Measurements from ENCODE around the gene MMP17.

- TF ChIP-seq CHD1 (IDR thresholded peaks at IDR 0.05; ENCODE audit: low read depth, low read length) = no peak
- no peak for TF ChIP-seq CTCF (conservative IDR thresholded peaks at IDR 0.05; ENCODE audit: low read depth, low read length)
- TF ChIP-seq POLR2A (IDR thresholded peaks at IDR 0.05; ENCODE audit: low read depth, low read length) = no peak
- no peak for TF ChIP-seq RFX5 (IDR thresholded peaks at IDR 0.05; ENCODE audit: low read depth, low read length)
- no peak for TF ChIP-seq BHLHE40 (IDR thresholded peaks at IDR 0.05; ENCODE audit: low read depth, low read length)
- no peak for TF ChIP-seq USF2 (IDR thresholded peaks at IDR 0.05; ENCODE audit: low read depth, low read length)
These were observed 33.3 kb downstream of the MMP17 start for GRCh38 chr12:131861261-131862083.
